GM21619 (cell line): Measurements from ENCODE around the gene RNF145.
"Not testable (repeated sequence)": the region's sequence is repeated elsewhere in the genome, so short reads cannot be mapped to it uniquely, and the experiment has no call there.

Experiments
- ATAC-seq: cut with Tn5 transposase; IDR thresholded peaks from one replicate; pipeline ENCODE4 v1.9.1; 2021; ENCODE audit not compliant: unreplicated experiment

Gene RNF145

DNA sequence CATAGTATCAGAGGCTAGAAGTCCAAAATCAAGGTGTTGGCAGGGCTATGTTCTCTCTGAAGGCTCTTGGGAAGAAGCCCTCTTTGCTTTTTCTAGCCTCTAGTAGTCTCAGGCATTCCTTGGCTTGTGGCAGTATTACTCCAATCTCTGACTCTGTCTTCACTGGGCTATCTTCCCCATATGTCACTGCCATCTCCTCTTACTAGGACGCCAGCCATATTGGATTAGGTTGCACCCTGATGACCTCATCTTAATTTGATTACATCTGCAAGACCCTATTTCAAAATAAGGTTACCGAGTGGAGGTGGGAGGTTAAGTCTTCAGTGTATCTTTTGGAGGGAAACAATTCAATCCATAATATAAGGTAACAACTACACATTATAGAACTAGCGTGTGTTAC, 88.3 kb downstream of the RNF145 start:
- no peak for ATAC-seq

DNA sequence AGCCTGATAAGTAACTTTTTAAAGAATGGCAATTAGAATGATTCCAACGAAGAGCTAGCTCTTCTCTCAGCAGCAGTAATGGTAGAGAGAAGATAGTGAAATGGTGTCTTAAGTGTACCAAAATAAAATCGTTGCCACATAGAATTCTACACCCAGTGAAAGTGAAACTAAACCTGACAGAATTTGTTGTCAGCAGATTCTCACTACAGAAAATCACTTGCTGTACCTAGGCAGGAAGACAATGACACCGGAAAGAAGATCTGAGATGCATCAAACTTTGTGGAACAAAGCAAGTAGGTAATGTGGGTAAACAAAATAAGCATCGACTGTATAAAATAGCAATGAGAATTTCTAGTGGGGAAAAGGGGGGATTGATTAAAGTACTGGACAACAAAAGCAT, 88.9 kb downstream of the RNF145 start:
- peak; percentile 77 for ATAC-seq

DNA sequence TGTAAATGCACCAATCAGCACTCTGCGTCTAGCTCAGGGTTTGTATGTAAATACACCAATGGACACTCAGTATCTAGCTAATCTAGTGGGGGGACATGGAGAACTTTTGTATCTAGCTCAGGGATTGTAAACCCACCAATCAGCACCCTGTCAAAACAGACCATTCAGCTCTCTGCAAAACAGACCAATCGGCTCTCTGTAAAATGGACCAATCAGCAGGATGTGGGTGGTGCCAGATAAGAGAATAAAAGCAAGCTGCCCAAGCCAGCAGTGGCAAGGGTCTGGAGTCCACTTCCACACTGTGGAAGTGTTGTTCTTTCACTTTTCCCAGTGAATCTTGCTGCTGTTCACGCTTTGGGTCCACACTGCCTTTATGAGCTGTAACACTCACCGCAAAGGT, 89.5 kb downstream of the RNF145 start:
- ATAC-seq = not testable (repeated sequence)

DNA sequence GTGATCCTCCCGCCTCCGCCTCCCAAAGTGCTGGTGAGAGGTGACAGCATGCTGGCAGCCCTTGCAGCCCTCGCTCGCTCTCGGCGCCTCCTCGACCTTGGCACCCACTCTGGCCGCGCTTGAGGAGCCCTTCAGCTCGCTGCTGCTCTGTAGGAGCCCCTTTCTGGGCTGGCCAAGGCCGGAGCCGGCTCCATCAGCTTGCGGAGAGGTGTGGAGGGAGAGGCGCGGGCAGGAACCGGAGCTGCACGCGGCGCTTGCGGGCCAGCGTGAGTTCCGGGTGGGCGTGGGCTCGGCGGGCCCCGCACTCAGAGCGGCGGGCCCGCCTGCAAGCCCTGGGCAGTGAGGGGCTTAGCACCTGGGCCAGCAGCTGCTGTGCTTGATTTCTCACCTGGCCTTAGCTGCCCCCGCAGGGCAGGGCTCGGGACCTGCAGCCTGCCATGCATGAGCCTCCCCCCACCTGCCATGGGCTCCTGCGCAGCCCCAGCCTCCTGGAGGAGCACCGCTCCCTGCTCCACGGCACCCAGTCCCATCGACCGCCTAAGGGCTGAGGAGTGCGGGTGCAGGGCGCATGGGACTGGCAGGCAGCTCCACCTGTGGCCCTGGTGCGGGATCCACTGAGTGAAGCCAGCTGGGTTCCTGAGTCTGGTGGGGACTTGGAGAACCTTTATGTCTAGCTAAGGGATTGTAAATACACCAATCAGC, 90.2 kb downstream of the RNF145 start:
- not testable (repeated sequence) for ATAC-seq

DNA sequence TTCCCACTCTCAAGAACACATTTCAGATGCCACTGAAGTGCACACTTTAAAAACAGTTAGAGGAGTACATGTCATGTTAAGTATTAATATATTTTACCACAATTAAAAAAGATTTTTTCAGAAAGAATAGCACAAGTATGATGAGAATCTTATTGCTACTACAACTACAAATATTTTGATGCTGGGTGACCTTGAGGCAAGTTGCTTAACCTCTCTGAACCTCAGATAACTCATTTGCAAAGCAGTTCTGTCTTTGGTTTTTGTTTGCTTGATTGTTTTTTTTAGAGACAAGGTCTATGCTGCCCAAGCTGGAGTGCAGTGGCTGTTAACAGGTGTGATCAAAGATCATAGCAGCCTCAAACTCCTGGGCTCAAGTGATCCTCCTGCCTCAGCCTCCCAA, 95.9 kb downstream of the RNF145 start:
- ATAC-seq = no peak

DNA sequence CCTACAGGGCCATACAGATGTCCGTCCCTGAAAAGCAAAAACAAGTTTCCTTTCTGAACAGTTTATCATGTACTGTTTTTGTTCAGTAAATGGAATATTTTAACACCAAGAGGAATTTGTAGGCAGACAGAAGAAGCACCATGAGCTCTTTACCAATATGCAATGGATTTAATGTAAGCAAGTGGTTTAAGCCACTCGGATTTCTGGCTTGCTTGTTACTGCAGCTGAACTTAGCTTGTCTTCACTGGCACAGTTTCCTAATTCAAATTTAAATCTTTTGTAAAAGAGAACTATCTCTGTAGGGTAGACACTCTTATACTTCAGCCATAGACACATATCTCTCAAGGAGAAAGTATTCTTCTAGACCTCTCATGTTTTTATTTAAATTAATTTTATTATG, 96.9 kb downstream of the RNF145 start:
- no peak for ATAC-seq
